Cardiac fibroblast (primary cell): ENCODE data around the gene SUB1.
"Not testable (repeated sequence)": the region's sequence is repeated elsewhere in the genome, so short reads cannot be mapped to it uniquely, and the experiment has no call there.

Experiments used
- DNase-seq, 2 donors: peaks; one replicate each; pipeline versions ENCODE4 v3.0.0 to v3.0.0-alpha.2; 2010; ENCODE audit warnings: low read depth in 2 of 2
- H3K4me3 ChIP-seq, 2 donors: replicated peaks in 1 of 2; 1 replicate in 1 of 2; 2 replicates in 1 of 2; pipeline ENCODE4 v1.5.1; 2011; ENCODE audit warnings: low read depth in 2 of 2, low read length in 2 of 2, mild to moderate bottlenecking in 2 of 2, moderate library complexity in 1 of 2
- TF ChIP-seq, protein P1 (sequence below): IDR thresholded peaks from one replicate; pipeline ENCODE4 v1.5.1; 2011; ENCODE audit warnings: low read depth, mild to moderate bottlenecking, low read length, inconsistent platforms

Gene SUB1

DNA sequence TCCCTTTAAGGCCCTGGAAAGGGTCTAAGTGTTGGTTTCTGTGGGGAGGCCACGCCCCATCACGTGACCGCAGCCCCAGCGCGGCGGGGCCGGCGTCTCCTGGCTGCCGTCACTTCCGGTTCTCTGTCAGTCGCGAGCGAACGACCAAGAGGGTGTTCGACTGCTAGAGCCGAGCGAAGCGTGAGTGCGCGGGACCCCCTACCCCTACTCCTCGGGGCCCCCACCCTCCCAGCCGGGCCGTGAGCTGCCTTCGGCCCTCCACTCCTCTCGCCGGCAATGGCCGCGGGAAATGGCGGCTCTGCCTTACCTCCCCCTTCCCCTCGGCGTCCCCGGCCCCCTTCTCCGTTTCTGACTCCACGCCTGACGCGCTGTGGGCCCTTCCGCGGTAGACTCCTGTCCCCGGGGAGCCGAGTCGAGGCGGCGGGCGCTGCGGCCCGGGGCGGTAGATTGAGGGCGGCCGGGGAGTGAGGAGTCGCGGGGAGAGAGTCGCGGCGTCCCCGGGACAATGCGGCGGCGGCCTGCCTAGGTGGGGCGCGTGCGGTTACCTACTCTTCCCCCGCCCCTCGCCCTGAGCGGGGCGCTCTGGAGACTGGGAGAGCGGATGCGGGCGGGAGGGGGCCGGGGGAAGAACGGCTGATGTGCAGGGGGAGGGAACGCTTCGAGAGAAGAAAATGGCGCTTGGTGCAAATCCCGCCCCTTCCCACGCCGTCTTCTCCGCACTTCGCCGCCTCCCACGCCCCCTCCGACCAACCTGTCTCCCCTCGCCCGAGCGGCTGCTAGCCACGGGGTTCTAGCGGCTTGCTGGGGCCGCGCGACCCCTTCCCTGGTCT, at the start of gene SUB1:
TSS of gene SUB1 (plus strand) at position 112 of the 830 bp plus-strand sequence. CDS start 2,956 bp downstream, outside the sequence.
- TF ChIP-seq, protein P1, sequence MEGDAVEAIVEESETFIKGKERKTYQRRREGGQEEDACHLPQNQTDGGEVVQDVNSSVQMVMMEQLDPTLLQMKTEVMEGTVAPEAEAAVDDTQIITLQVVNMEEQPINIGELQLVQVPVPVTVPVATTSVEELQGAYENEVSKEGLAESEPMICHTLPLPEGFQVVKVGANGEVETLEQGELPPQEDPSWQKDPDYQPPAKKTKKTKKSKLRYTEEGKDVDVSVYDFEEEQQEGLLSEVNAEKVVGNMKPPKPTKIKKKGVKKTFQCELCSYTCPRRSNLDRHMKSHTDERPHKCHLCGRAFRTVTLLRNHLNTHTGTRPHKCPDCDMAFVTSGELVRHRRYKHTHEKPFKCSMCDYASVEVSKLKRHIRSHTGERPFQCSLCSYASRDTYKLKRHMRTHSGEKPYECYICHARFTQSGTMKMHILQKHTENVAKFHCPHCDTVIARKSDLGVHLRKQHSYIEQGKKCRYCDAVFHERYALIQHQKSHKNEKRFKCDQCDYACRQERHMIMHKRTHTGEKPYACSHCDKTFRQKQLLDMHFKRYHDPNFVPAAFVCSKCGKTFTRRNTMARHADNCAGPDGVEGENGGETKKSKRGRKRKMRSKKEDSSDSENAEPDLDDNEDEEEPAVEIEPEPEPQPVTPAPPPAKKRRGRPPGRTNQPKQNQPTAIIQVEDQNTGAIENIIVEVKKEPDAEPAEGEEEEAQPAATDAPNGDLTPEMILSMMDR = no peak
- peak within 1 kb of the TSS; percentile 93 to 95 for H3K4me3 ChIP-seq
- peak; percentile 92 to 93 for DNase-seq

DNA sequence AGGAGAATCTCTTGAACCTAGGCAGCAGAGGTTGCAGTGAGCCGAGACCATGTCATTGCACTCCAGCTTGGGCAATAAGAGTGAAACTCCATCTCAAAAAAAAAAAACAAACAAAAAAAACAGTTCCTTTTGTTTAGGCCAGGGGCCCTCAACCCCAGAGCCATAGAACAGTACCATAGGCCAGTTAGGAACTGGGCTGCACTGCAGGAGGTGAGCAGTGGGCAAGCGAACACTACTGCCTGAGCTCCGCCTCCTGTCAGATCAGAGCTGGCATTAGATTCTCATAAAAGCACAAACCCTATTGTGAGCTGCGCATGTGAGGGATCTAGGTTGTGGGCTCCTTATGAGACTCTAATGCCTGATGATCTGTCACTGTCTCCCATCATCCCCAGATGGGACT, 49.1 kb upstream of the SUB1 start:
- TF ChIP-seq, protein P1 = no peak
- no peak for DNase-seq

DNA sequence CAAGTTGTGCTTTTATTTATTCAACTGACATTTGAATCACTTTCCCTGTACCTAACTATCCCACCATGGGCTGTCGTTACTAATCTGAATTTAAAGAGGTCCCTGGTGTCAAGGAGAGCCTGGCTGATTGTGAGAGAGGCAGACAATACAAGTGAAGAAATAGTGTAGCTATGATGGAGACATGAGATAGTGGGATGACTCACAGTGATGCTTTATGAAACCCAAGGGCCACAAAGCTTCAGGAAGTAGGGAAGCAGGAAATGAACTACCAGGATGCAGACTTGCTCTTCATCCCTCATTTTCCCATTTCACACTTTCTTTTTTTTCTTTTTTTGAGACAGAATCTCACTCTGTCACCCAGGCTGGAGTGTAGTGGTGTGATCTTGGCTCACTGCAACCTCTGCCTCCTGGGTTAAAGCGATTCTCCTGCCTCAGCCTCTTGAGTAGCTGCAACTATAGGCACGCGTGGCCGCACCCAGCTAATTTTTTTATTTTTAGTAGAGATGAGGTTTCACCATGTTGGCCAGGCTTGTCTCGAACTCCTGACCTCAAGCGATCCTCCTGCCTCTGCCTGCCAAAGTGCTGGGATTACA, 47.8 kb upstream of the SUB1 start:
- DNase-seq = peak; percentile 51 to 82

More for the DNA sequence above, 49.1 kb upstream of the SUB1 start:
- no peak overlapping the region for H3K4me3 ChIP-seq

DNA sequence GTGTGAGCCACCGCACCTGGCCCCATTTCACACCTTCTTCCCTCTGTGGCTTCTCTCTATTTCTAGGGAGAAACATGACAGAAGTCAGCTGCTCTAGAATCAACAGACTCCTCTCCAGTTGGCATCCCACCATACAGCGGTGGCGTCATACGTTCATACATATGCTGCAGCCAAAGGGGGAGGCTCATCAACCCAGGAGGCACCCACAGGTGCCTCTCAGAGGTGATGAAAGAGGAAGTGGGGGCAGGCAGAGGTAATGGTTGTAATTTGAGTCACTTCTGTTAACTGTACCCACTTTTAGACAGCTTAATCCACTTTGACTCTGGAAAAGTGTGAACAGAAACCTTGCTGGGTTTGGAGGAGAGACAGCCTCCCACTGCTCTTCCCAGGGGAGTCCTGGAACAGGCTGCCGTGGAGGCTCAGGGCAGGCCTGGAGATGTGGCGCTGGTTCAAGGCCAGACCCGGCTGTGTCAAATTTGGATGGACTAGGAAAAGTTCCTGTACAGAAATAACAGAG, 47.3 kb upstream of the SUB1 start:
- H3K4me3 ChIP-seq = no peak overlapping the region
- DNase-seq = no peak
- TF ChIP-seq, protein P1 = no peak

More for the DNA sequence above, 47.8 kb upstream of the SUB1 start:
- H3K4me3 ChIP-seq = not testable (repeated sequence)

DNA sequence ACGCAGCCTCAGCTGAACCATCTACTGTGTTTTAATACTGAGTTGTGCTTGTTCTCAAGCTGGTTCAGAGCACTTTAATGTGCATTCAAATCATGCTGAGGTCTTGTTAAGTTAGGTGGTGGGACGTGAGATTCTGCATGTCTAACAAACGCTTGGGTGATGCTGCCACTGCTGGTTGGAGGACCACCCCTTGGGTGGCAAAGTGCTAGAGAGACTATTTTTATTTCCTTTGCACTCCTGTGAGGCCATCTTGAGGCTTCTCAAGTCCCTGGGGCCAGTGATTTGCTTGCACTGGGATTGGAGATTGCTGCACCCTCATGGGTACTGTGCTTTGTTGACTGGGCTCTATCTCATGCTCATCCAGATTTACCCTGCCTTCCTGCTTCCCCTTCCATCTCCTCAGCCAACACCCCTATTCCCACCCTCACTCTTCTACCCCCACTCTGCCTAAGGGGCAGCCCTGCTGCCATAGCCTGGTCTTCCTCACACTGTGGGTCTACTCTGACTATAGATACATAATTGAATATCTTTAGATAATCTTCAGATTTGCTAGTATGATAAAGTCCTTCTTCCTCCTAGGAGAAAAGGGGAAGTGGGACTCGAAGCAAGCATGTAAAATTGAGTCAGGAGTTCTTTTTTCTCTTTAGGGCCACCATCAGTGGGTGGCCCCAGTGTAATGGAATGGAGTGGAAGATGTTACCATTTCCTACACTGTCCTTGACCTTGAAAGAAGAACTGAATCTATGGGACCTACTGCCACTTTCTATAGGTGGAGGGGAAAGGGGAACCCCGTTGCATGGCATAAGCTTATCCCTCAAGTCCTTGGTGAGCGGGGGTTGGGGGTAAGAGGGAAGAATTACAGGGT, 45.1 kb upstream of the SUB1 start:
- TF ChIP-seq, protein P1 = no peak
- DNase-seq = no peak
- H3K4me3 ChIP-seq = no peak overlapping the region

DNA sequence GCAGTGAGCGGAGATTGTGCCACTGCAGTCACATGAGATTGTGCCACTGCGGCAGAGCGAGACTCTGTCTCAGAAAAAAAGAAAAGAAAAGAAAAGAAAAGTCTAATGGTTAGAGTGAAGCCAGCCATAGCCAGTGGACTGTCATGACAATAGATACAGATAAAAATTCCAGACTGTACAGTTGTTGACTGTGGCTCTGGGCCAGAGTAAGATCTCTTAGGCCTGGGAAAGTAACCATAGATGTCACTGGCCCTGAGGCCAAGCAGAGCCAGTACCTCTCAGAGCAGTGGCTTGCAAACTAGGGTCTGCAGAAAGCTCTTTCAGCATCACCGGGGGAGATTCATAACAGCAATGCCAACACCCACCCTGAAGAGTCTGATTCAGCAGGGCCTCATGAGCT, 44.1 kb upstream of the SUB1 start:
- TF ChIP-seq, protein P1 = no peak
- peak; percentile 31 to 42 for DNase-seq
- no peak overlapping the region for H3K4me3 ChIP-seq
